Body of pancreas (tissue), 4 donors: ENCODE measurements around the gene RGS14. TPM values are rescaled to one million over a fixed set of nuclear protein-coding genes. Genes with fewer than 3 reads are reported as not detected.

Source experiments
- ATAC-seq: fragments of 150-250 bp; one replicate; pipeline ENCODE4 v1.9.1; 2016
- DNase-seq, 4 donors: peaks; one replicate each; pipeline ENCODE4 v3.0.0-alpha.2; 2019
- H3K27ac ChIP-seq, 4 donors: fragments of 200-600 bp; sonication (generic); 1 replicate in 3 of 4; 2 replicates in 1 of 4; pipeline versions ENCODE4 v1.5.1 to v1.6.1; 2016 to 2019; ENCODE audit warnings: mild to moderate bottlenecking in 1 of 4, mixed read lengths in 1 of 4, moderate library complexity in 1 of 4
- H3K27me3 ChIP-seq, 2 donors: fragments of 200-600 bp; sonication (generic); one replicate each; pipeline ENCODE4 v1.6.0; 2016; ENCODE audit warnings: mild to moderate bottlenecking in 1 of 2
- H3K36me3 ChIP-seq, 2 donors: fragments of 200-600 bp; sonication (generic); replicated peaks in 1 of 2; 2 replicates each; pipeline ENCODE4 v1.5.1; 2016; ENCODE audit warnings: low read depth in 2 of 2; ENCODE audit not compliant: insufficient read depth in 1 of 2
- H3K4me1 ChIP-seq: fragments of 200-600 bp; sonication (generic); one replicate; pipeline ENCODE4 v1.6.0; 2016
- H3K4me3 ChIP-seq, 2 donors: fragments of 200-600 bp; sonication (generic); 1 replicate in 1 of 2; 2 replicates in 1 of 2; pipeline ENCODE4 v1.5.1; 2016 to 2019
- H3K9me3 ChIP-seq, 3 donors: fragments of 200-600 bp; sonication (generic); 1 replicate in 2 of 3; 2 replicates in 1 of 3; pipeline ENCODE4 v1.5.1; 2016
- CTCF ChIP-seq, 7 experiments: fragments of 450-650 bp in 4 of 7; fragments of 200-600 bp in 3 of 7; sonication (generic) in 3 of 7; IDR thresholded peaks; one replicate each; pipeline ENCODE4 v1.5.1; 2016 to 2019; ENCODE audit warnings: antibody characterized with exemption in 7 of 7
- POLR2A ChIP-seq, 3 donors: fragments of 450-650 bp; IDR thresholded peaks; one replicate each; pipeline ENCODE4 v1.6.1; 2016; ENCODE audit warnings: antibody characterized with exemption in 3 of 3, mild to moderate bottlenecking in 2 of 3
- WGBS, 2 donors: methylation state at CpG; one replicate each; pipeline ENCODE4 v1.1.5; 2017; 5-methylcytosine and 5-hydroxymethylcytosine counted together
- intact Hi-C: fragments of 100-400 bp; cut with DNase I; formaldehyde crosslinking; loops from one replicate; pipeline ENCODE4 v1.15.1; 2023
- total RNA-seq, 2 donors: library from RNA; depleted of rRNA; stranded (reverse); fragments of >200 nt; gene quantifications; one replicate each; pipeline ENCODE4 v1.1.0, GENCODE V29; 2016

Gene RGS14
- total RNA-seq, 2 donors from 2014 or later, result 15.0 to 39.2 TPM

DNA sequence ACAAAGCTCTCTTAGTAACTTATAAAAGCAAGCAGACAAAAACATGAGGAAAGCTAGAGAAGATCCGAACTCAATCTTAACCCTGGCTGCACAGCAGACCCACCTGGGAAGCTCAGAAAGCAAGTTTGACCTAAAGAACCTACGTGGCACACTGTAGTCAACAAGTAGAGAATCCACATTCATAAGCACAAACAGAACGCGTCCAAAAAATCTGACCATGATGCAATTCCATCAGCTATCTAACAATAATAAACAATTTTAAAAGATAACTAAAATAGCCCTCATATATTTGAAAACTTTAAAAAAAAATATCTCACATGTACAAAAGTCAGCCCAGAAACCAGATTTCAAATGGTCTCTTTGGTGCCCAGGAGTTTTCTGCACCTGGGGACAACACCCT, 10.9 kb upstream of the RGS14 start:
- DNase-seq (no peak), ATAC-seq (no peak)
- Histone ChIP-seq H3K4me1 (peaks cover 47% of the 10 kb centered on the region), H3K27me3 (no peaks in the 10 kb centered on the region), H3K36me3 (no peaks in the 10 kb centered on the region), H3K9me3 (no peaks in the 10 kb centered on the region), H3K4me3 (no peak overlapping the region), H3K27ac (no peak overlapping the region)
- intact Hi-C loops, result no loop called here
- 35 to 49% methylated on average over 4 of the region's 4 CpGs for WGBS, 2 donors
- TF ChIP-seq POLR2A (IDR thresholded peaks at IDR 0.05) (no peak), CTCF (IDR thresholded peaks at IDR 0.05) (no peak)

GRCh38 chr5:177347699-177348098, 10.0 kb upstream of the RGS14 start:
- H3K4me1 ChIP-seq, result peaks cover 52% of the 10 kb centered on the region
- H3K27ac ChIP-seq, result no peak overlapping the region
- WGBS, 2 donors, result 50 to 64% methylated on average over 4 of the region's 4 CpGs
- no peak for TF ChIP-seq POLR2A (IDR thresholded peaks at IDR 0.05)
- no peak for TF ChIP-seq CTCF (IDR thresholded peaks at IDR 0.05)
- no peaks in the 10 kb centered on the region for H3K9me3 ChIP-seq
- H3K27me3 ChIP-seq, result no peaks in the 10 kb centered on the region
- H3K4me3 ChIP-seq, result no peak overlapping the region
- DNase-seq (no peak), ATAC-seq (no peak)
- intact Hi-C loops, result no loop called here
- H3K36me3 ChIP-seq, result no peaks in the 10 kb centered on the region

GRCh38 chr5:177349362-177349647, 8.4 kb upstream of the RGS14 start:
- TF ChIP-seq POLR2A (IDR thresholded peaks at IDR 0.05), result no peak
- no peak for TF ChIP-seq CTCF (IDR thresholded peaks at IDR 0.05)
- Histone ChIP-seq H3K4me1 (peaks cover 52% of the 10 kb centered on the region), H3K36me3 (no peaks in the 10 kb centered on the region), H3K4me3 (no peak overlapping the region), H3K9me3 (no peaks in the 10 kb centered on the region), H3K27ac (no peak overlapping the region), H3K27me3 (no peaks in the 10 kb centered on the region)
- no peak for ATAC-seq
- DNase-seq, result no peak
- 35 to 45% methylated on average over 3 of the region's 3 CpGs for WGBS, 2 donors
- intact Hi-C loops, result no loop called here

GRCh38 chr5:177349762-177350161, 8.0 kb upstream of the RGS14 start:
- DNase-seq (no peak), ATAC-seq (no peak)
- Histone ChIP-seq H3K9me3 (no peaks in the 10 kb centered on the region), H3K36me3 (no peaks in the 10 kb centered on the region), H3K27me3 (no peaks in the 10 kb centered on the region), H3K27ac (peak overlapping the region in 1 of 4 donors; percentile 12), H3K4me1 (peaks cover 52% of the 10 kb centered on the region), H3K4me3 (peak overlapping the region; percentile 3 to 12)
- intact Hi-C loops, result no loop called here
- TF ChIP-seq POLR2A (IDR thresholded peaks at IDR 0.05) (no peak), CTCF (IDR thresholded peaks at IDR 0.05) (no peak)
- WGBS, 2 donors, result 37 to 52% methylated on average over 5 of the region's 5 CpGs

GRCh38 chr5:177350776-177351391, 6.8 kb upstream of the RGS14 start:
- H3K4me1 ChIP-seq, result peaks cover 51% of the 10 kb centered on the region

More at GRCh38 chr5:177350776-177351391, 6.8 kb upstream of the RGS14 start:
- Histone ChIP-seq H3K27me3 (no peaks in the 10 kb centered on the region), H3K4me3 (peak overlapping the region; percentile 77 to 96), H3K36me3 (no peaks in the 10 kb centered on the region), H3K27ac (peak overlapping the region; percentile 83 to 96 (median 88)), H3K9me3 (no peaks in the 10 kb centered on the region)
- intact Hi-C loops, result no loop called here
- WGBS, 2 donors, result 6 to 9% methylated on average over 8 to 19 of the region's 19 CpGs
- TF ChIP-seq POLR2A (IDR thresholded peaks at IDR 0.05) (no peak), CTCF (IDR thresholded peaks at IDR 0.05) (no peak)
- ATAC-seq, result no peak
- no peak for DNase-seq
